ENCODE data around the gene G6PC3. TPM values are rescaled to one million over a fixed set of nuclear protein-coding genes. Genes with fewer than 3 reads are reported as not detected.

G6PC3 gene
- total and polyA plus RNA-seq, 12 donors: 51.2 to 254 (median 86.4) TPM

- Histone ChIP-seq H3K9me3 (replicated peaks in 1 of 3) (no peaks in the 10 kb centered on the region), H3K27ac (peak overlapping the region in 1 of 5 donors; percentile 54), H3K4me3 (no peak overlapping the region), H3K27me3 (no peaks in the 10 kb centered on the region), H3K36me3 (replicated peaks in 1 of 2) (no peaks in the 10 kb centered on the region), H3K4me1 (replicated peaks in 1 of 2) (peaks cover 34 to 46% of the 10 kb centered on the region in 2 donors)
- 44 to 95% (median 59%) methylated on average over 2 to 3 of the region's 3 CpGs for WGBS, 4 donors
- TF ChIP-seq POLR2A (IDR thresholded peaks at IDR 0.05) (no peak), CTCF (IDR thresholded peaks at IDR 0.05) (no peak)
- intact Hi-C loops (cut with DNase I): no loop called here
- no peak for DNase-seq
Observed at GRCh38 chr17:44105941-44106340, 35.4 kb downstream of the G6PC3 start.

GRCh38 chr17:44106801-44107200 is 36.3 kb downstream of the G6PC3 start:
- Histone ChIP-seq H3K27me3 (no peaks in the 10 kb centered on the region), H3K4me3 (no peak overlapping the region), H3K9me3 (replicated peaks in 1 of 3) (no peaks in the 10 kb centered on the region), H3K27ac (peak overlapping the region in 1 of 5 donors; percentile 88), H3K36me3 (replicated peaks in 1 of 2) (no peaks in the 10 kb centered on the region), H3K4me1 (replicated peaks in 1 of 2) (peaks cover 40 to 53% of the 10 kb centered on the region in 2 donors)
- WGBS, 4 donors: 94 to 98% (median 97%) methylated on average over 4 of the region's 4 CpGs
- DNase-seq: no peak
- TF ChIP-seq CTCF (IDR thresholded peaks at IDR 0.05) (no peak), POLR2A (IDR thresholded peaks at IDR 0.05) (no peak)
- intact Hi-C loops (cut with DNase I): no loop called here

- peak; percentile 94 to 99 (median 98) for DNase-seq
- Histone ChIP-seq H3K4me3 (peak overlapping the region in 1 of 4 donors; percentile 29), H3K9me3 (replicated peaks in 1 of 3) (no peaks in the 10 kb centered on the region), H3K27ac (peak overlapping the region; percentile 70 to 92 (median 84)), H3K36me3 (replicated peaks in 1 of 2) (no peaks in the 10 kb centered on the region), H3K4me1 (replicated peaks in 1 of 2) (peaks cover 49 to 67% of the 10 kb centered on the region in 2 donors), H3K27me3 (no peaks in the 10 kb centered on the region)
- peak in 1 of 2 donors; percentile 25 for TF ChIP-seq POLR2A (IDR thresholded peaks at IDR 0.05)
- peak in 2 of 6 experiments; percentile 2 to 15 for TF ChIP-seq CTCF (IDR thresholded peaks at IDR 0.05)
- 20 to 31% (median 30%) methylated on average over 12 to 16 of the region's 16 CpGs for WGBS, 4 donors
- intact Hi-C loops (cut with DNase I): no loop called here
Observed at GRCh38 chr17:44108440-44109311, 38.1 kb downstream of the G6PC3 start.

- WGBS, 4 donors: 0 to 61% (median 29%) methylated on average over 1 to 4 of the region's 4 CpGs
- Histone ChIP-seq H3K4me1 (replicated peaks in 1 of 2) (peaks cover 49 to 72% of the 10 kb centered on the region in 2 donors), H3K4me3 (peak overlapping the region in 1 of 4 donors; percentile 4), H3K27me3 (no peaks in the 10 kb centered on the region), H3K9me3 (replicated peaks in 1 of 3) (no peaks in the 10 kb centered on the region), H3K27ac (peak overlapping the region in 4 of 5 donors; percentile 68 to 88 (median 85)), H3K36me3 (replicated peaks in 1 of 2) (peaks cover 0 to 5% of the 10 kb centered on the region in 2 donors)
- no peak for DNase-seq
- intact Hi-C loops (cut with DNase I): no loop called here
- TF ChIP-seq CTCF (IDR thresholded peaks at IDR 0.05) (no peak), POLR2A (IDR thresholded peaks at IDR 0.05) (no peak)
Observed at GRCh38 chr17:44109312-44109630, 38.7 kb downstream of the G6PC3 start.
